ENCODE data around the gene FKRP. TPM values are rescaled to one million over a fixed set of nuclear protein-coding genes. Genes with fewer than 3 reads are reported as not detected.

The FKRP gene
- total and polyA plus RNA-seq, 2 of the 13 experiments (the other 11 are each of a cell fraction or from before 2014, with no cell fraction given): 7.3 to 9.8 TPM

DNA sequence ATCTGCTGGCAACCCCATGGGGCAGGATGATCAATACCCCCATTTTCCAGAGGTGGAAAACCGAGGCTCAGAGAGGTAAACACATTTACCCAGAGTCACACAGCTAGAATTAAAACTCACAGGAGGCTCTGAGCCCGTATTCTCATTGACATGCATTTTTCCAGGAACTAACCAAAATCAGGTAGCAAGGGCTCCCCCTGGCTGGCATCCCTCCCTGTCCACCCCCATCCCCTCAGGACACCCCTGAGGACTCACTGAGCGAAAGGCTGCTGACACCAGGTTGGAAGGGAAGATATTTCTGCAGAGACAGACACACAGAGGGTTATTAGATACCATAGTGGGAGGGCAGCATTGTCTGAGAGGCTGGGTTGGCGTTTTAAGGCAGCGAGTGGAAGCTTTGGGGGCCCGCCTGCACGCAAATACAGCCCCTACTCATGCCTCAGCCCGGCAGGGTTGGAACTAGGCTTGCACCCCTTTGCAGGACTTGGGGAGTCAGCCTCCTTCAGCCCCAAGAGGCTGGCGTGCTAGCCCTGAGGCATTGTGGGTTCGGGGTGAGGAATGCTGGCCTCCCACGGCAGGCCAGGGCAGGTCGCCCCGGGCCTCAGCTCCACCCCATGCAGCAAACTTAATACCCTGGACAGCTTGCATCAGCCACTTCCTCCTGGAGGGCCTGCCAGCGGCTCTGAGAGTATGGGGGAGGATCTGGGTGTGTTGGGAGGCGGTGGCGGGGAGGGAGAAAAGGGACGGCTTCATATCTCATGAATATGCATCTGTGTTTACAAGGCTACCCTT lies 38.6 kb downstream of the FKRP start (continued):
- no peak for TF ChIP-seq ZNF326 (CRISPR knock-in tag; IDR thresholded peaks at IDR 0.05; ENCODE audit: borderline replicate concordance)
- TF ChIP-seq ZNF329 (CRISPR knock-in tag; IDR thresholded peaks at IDR 0.05; ENCODE audit: low read depth): no peak
- TF ChIP-seq, protein P1, sequence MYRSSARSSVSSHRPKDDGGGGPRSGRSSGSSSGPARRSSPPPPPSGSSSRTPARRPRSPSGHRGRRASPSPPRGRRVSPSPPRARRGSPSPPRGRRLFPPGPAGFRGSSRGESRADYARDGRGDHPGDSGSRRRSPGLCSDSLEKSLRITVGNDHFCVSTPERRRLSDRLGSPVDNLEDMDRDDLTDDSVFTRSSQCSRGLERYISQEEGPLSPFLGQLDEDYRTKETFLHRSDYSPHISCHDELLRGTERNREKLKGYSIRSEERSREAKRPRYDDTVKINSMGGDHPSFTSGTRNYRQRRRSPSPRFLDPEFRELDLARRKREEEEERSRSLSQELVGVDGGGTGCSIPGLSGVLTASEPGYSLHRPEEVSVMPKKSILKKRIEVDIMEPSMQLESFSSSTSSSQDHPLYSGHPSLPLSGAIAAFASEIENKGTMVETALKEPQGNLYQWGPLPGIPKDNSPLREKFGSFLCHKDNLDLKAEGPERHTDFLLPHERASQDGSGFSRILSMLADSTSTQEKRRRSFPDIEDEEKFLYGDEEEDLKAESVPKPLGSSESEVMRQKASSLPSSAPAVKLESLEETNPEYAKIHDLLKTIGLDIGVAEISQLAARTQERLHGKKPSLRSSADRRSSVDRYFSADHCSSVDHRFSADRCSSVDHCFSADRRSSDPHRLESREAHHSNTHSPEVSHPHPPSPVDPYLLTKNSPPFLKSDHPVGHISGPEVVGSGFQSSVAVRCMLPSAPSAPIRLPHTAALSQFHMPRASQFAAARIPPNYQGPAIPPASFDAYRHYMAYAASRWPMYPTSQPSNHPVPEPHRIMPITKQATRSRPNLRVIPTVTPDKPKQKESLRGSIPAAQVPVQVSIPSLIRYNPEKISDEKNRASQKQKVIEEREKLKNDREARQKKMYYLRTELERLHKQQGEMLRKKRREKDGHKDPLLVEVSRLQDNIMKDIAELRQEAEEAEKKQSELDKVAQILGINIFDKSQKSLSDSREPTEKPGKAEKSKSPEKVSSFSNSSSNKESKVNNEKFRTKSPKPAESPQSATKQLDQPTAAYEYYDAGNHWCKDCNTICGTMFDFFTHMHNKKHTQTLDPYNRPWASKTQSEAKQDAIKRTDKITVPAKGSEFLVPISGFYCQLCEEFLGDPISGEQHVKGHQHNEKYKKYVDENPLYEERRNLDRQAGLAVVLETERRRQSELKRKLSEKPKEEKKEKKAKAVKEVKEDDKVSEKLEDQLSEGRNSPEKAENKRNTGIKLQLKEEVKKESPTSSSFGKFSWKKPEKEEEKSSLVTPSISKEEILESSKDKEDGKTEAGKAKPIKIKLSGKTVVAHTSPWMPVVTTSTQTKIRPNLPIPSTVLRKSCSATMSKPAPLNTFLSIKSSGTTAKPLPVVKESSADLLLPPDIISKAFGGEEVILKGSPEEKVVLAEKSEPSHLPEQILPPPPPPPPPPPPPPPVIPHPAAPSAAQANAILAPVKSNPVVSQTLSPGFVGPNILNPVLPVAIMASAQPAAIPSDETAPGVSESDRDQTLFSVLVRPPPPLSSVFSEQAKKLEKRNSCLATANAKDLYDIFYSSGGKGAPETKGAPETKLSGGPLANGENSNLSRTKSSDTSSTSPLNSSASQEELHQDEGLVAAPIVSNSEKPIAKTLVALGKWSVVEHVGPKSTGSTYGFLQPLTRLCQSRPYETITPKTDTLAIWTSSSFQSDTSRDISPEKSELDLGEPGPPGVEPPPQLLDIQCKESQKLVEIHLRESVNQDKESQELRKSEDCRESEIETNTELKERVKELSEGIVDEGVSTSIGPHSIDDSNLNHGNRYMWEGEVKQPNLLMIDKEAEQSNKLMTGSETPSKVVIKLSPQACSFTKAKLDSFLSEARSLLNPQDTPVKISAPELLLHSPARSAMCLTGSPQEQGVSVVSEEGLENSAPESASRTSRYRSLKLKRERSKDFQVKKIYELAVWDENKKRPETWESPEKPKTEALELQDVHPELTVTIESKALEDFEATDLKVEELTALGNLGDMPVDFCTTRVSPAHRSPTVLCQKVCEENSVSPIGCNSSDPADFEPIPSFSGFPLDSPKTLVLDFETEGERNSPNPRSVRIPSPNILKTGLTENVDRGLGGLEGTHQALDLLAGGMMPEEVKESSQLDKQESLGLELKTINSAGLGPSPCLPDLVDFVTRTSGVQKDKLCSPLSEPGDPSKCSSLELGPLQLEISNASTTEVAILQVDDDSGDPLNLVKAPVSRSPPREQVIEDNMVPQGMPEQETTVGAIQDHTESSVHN (CRISPR knock-in tag; IDR thresholded peaks at IDR 0.05): no peak
- TF ChIP-seq ZHX2 (IDR thresholded peaks at IDR 0.05; ENCODE audit: low read depth): no peak
- TF ChIP-seq ZHX2 (CRISPR knock-in tag; IDR thresholded peaks at IDR 0.05; ENCODE audit: borderline replicate concordance): no peak
- TF ChIP-seq ZNF562 (CRISPR knock-in tag; IDR thresholded peaks at IDR 0.05; ENCODE audit: borderline replicate concordance): no peak
- TF ChIP-seq SOX6 (IDR thresholded peaks at IDR 0.05): no peak
- peak; percentile 78 for TF ChIP-seq SOX6 (CRISPR knock-in tag; IDR thresholded peaks at IDR 0.05)
- TF ChIP-seq TBP (CRISPR knock-in tag; IDR thresholded peaks at IDR 0.05): no peak
- TF ChIP-seq ZNF251 (CRISPR knock-in tag; IDR thresholded peaks at IDR 0.05): no peak
- no peak for TF ChIP-seq ZNF784 (CRISPR knock-in tag; IDR thresholded peaks at IDR 0.05; ENCODE audit: borderline replicate concordance)
- no peak for TF ChIP-seq SP2 (CRISPR knock-in tag; IDR thresholded peaks at IDR 0.05)
- TF ChIP-seq FOXK2 (IDR thresholded peaks at IDR 0.05): no peak
- TF ChIP-seq SMARCC2 (IDR thresholded peaks at IDR 0.05): no peak
- no peak for TF ChIP-seq HDAC6 (IDR thresholded peaks at IDR 0.05; ENCODE audit: low read depth, low read length)
- no peak for TF ChIP-seq RFX5 (IDR thresholded peaks at IDR 0.05; ENCODE audit: low read depth, low read length)
